ENCODE data around the gene NOTCH3.

NOTCH3 gene

DNA sequence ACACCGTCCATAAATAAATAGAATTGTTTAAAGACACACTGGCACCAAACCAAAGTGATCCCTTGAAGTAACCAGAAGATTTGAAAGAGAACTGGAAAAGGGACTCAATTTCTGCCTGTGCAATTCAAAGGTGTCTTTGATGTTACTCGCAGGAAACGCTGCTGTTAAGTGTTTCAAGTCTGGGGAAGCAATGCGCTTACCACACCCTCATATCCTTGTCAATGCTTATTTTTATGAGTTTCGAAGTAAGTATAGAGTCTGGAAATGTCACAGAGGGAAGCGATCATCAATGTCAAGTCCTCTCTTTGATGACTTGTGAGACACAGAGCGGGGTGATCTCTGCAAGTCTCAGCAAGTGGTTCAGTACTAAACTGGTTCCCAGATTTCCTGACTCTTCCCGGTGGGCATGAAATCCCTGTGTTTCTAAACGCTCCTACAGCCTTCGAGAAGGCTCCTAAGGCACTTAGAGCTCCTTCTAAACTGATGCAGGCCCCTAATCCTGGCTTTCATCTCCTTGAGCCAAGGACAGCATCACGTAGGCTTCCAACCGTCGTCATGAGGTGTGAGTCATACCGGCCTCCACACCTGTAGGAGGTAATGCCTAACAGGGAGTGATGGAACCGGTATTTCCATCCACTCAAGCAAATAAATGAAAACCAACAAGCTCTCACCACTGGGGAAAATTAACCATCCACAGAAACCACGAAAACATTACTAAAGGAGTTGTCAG is 70.8 kb downstream of the NOTCH3 start:
- Mint-ChIP-seq H3K4me1 (no peaks in the 10 kb centered on the region), H3K27me3 (peaks cover 26% of the 10 kb centered on the region), H3K36me3 (no peaks in the 10 kb centered on the region), H3K4me3 (no peak overlapping the region), H3K27ac (no peak overlapping the region), H3K9me3 (no peaks in the 10 kb centered on the region)
- ATAC-seq = no peak

DNA sequence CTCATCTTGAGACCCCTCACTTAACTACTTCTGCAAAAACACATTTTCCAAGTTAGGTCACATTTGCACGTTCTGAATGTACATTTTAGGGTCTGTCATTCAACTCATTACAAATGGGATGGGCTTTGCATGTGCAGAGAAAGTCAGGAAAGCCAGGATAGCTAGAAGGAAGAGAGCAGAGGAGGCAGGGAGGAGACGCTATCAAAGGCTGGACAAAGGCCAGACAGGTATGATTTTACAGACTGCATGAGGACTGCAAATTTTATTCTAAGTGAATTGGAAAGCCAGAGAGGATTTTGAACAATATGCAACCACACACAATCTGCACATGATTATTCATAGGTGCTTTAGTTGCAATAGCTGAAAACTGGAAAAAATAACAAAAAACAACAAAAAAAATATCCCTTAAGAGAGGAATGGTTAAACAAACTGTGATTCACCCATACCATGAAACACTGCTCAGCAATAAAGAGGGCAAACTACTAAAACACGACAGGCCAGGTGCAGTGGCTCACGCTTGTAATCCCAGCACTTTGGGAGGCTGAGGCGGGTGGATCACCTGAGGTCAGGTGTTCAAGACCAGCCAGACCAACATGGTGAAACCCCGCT is 72.5 kb downstream of the NOTCH3 start:
- H3K27me3 Mint-ChIP-seq = peaks cover 26% of the 10 kb centered on the region
- H3K27ac Mint-ChIP-seq = no peak overlapping the region
- no peak overlapping the region for H3K4me3 Mint-ChIP-seq
- H3K36me3 Mint-ChIP-seq = peaks cover 1% of the 10 kb centered on the region
- ATAC-seq = no peak
- no peaks in the 10 kb centered on the region for H3K9me3 Mint-ChIP-seq
- H3K4me1 Mint-ChIP-seq = peaks cover 11% of the 10 kb centered on the region

DNA sequence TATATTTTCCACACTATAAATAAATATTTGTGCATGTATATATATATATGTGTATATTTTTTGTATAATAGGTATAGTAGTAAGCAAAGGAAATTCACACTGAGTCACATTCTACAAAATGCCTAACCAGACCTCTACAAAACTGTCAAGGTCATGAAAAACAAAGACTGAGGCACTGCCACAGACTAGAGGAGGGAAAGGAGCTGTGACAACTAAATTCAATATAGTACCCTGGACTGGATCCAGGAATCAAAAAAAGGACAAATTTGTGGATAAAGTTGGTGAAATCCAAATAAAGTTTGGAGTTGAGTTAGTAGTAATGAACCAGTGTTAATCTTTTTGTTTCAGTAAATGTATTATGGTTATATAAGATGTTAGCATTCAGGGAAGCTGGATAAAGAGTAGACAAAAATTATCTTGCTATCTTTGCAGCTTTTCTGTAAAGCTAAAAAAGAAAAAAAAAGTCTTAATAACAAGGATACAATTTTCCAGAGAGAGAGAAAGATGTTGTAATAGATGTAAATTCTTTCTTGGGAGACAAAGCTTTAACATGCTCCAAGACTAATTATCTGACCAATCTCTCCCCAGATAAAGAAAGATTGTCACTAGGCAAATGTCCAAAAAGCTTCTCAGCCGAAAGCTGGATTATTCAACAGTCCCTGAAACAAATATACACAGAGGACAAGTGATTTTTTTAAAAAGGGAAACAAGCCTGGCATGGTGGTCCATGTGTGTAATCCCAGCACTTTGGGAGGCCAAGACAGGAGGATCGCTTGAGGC is 74.5 kb downstream of the NOTCH3 start:
- no peaks in the 10 kb centered on the region for H3K9me3 Mint-ChIP-seq
- H3K4me1 Mint-ChIP-seq = peaks cover 11% of the 10 kb centered on the region
- peak overlapping the region; percentile 96 for H3K27ac Mint-ChIP-seq
- no peak for ATAC-seq
- peaks cover 17% of the 10 kb centered on the region for H3K36me3 Mint-ChIP-seq
- H3K4me3 Mint-ChIP-seq = no peak overlapping the region
- H3K27me3 Mint-ChIP-seq = peaks cover 17% of the 10 kb centered on the region

DNA sequence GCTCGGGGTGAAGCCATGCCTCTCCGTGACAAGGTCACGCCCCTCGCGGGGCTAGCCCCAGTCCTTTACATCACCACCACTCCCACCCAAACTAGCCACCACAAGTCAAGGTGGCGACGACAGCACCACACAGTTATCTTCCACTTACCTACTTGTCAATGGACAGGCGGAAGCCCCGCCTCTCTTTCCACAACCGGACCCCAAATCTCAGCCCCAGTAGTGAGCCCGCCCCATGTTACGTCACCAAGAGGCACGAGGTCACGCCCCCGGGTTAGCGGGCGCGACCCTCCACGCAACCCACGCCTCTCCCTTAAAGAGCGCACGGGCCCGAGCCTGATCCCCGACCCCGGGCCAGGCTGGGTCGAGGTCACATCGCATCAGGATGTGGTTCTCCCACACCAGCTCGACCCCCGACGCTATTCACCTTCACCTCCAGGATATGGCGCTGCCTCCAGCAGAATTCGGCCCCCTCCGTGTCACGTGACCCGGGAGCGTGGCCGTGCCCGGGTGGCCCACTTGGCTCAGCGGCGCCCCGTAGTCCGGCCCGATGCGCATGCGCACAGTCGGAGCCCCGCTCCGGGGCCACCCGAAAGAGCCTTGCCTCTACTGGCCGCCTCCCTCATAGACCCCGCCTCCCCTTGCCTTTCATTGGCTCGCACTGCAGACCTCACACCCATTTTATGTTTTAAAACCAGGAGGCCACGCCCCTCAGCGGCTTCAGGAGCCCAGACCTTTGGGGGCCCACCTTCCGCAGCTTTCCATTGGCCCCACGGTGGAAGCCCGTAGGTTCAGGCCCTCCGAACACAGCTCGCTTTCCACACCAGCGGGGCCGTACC is 75.3 kb downstream of the NOTCH3 start:
- Mint-ChIP-seq H3K4me1 (peaks cover 11% of the 10 kb centered on the region), H3K27me3 (peaks cover 17% of the 10 kb centered on the region), H3K4me3 (peak overlapping the region; percentile 84), H3K9me3 (no peaks in the 10 kb centered on the region), H3K36me3 (peaks cover 26% of the 10 kb centered on the region), H3K27ac (peak overlapping the region; percentile 96)
- peak; percentile 97 for ATAC-seq

DNA sequence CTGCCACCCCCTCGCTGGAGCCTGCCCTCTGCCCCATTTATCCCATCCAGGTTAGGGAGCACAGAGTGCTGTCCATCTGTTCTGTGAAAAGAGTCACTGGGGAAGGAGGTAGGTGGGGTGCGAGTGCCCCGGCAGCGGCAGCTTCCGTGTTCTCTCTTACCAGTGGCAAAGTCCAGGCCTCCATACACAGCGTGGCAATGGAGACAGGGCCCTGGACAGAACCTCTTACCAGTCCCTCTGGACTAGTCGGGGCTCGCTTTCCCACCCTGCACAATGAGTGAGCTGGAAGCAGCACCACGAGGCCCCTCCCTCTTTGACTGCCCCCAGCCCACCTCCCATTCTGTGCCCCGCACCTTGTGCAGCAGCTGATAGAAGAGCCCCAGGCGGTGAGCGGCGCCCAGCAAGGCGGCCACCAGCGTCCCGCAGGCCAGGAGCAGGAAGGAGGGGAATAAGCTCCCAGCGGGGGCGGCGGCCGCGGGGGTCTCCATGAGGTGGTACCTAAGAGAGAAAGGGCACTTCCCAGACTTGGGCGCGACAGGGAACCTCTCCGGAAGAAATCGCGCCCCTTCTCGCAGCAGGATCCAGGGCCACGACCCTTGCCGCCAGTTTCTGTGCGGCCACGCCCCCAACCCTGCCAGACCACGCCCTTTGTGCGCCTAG is 76.1 kb downstream of the NOTCH3 start:
- Mint-ChIP-seq H3K4me3 (peak overlapping the region; percentile 84), H3K27ac (peak overlapping the region; percentile 96), H3K9me3 (no peaks in the 10 kb centered on the region), H3K36me3 (peaks cover 33% of the 10 kb centered on the region), H3K27me3 (peaks cover 17% of the 10 kb centered on the region), H3K4me1 (peaks cover 11% of the 10 kb centered on the region)
- no peak for ATAC-seq

DNA sequence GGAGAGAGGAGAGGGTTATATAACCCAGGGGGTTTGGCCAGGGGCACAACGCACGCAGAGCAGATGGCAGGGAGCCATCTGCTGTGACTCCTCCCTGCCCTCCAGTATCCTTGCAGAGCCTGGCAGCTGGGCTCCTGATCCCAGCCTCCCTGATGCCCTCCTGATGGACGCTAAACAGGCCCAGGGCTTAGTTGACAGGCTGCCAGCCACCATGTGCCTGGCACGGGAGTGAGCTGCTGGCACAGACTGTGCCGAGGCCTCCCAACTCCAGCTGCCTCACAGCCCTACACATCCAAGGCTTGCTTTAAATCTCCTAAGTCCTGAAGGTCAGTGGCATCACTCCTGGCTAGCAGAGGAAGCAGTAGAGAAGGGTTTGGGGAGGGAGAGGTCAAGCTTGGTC is 76.9 kb downstream of the NOTCH3 start:
- Mint-ChIP-seq H3K36me3 (peaks cover 41% of the 10 kb centered on the region), H3K4me1 (peaks cover 11% of the 10 kb centered on the region), H3K4me3 (peak overlapping the region; percentile 84), H3K9me3 (no peaks in the 10 kb centered on the region), H3K27ac (peak overlapping the region; percentile 96), H3K27me3 (peaks cover 12% of the 10 kb centered on the region)
- no peak for ATAC-seq

DNA sequence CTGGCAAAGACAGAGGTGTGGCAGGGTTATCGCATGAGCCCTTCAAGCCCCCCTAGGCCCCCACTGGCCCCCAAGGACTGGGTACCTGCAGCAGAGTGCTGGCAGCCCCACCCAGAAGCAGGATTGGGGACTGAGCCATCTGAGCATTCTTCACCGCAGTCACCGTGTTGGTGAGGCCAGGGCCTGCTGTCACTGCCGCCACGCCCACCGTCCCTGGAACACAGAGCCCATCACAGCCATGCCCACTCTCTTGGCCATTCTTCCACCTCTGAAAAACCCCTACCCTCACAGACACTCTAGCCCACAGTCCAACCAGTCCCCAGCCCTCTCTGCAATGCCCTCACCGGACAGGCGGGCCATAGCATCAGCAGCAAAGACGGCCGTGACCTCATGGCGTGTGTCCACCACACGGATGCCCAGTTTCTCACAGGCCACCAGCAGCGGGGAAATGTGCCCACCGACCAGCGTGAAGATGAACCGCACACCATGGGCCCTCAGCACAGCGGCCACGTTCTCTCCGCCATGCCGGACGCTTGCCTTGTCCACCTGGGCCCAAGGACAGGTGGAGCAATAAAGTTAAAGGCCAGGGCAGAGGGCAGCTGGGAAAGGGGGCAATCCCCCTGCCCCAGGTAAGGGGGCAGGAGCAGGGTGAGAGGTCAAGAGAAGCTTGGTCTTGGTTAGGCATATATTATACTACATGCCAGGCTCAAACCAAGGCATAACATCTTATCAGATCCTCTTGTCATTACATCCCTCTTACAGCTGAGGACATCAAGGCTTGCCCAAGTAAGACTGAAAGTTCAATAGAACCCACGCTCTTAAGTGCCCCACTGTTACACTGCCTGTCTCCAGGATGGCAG is 77.5 kb downstream of the NOTCH3 start:
- no peak overlapping the region for H3K27ac Mint-ChIP-seq
- peaks cover 11% of the 10 kb centered on the region for H3K4me1 Mint-ChIP-seq
- H3K9me3 Mint-ChIP-seq = no peaks in the 10 kb centered on the region
- H3K4me3 Mint-ChIP-seq = peak overlapping the region; percentile 19
- ATAC-seq = no peak
- H3K36me3 Mint-ChIP-seq = peaks cover 48% of the 10 kb centered on the region
- peaks cover 5% of the 10 kb centered on the region for H3K27me3 Mint-ChIP-seq

DNA sequence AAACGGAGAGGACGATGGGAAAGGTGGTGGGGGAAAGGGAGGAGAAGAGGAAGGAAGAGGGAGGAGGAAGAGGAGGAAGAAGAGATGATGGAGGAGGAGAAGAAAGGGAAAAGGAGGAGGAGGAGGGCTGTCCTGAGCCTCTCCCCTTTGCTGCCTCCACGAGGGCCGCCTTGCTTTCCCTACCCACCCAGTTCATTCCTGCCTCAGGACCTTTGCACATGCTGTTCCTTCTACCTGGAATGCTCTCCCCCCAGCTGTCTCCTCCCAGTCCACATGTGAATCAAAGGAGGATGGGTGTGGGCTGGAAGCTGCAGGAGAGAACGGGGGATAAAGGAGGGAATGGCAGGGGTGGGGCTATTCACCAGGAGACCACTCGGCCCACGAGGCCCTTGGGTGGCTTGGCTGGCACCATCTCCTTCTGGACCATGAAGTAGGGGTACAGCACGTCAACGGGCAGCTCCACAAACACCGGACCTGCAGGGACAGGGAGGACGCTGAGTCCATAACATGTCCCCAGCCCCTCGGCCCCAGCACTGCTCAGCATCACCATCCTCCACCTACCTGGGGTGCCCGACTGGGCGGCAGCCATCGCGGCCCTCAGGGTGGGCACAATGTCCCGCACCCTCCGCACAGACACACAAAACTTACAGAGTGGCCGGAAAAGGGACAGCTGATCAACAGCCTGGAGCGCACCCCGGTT is 78.3 kb downstream of the NOTCH3 start:
- H3K36me3 Mint-ChIP-seq = peaks cover 55% of the 10 kb centered on the region
- no peaks in the 10 kb centered on the region for H3K27me3 Mint-ChIP-seq
- H3K4me3 Mint-ChIP-seq = no peak overlapping the region
- H3K4me1 Mint-ChIP-seq = peaks cover 11% of the 10 kb centered on the region
- ATAC-seq = no peak
- H3K9me3 Mint-ChIP-seq = no peaks in the 10 kb centered on the region
- no peak overlapping the region for H3K27ac Mint-ChIP-seq

DNA sequence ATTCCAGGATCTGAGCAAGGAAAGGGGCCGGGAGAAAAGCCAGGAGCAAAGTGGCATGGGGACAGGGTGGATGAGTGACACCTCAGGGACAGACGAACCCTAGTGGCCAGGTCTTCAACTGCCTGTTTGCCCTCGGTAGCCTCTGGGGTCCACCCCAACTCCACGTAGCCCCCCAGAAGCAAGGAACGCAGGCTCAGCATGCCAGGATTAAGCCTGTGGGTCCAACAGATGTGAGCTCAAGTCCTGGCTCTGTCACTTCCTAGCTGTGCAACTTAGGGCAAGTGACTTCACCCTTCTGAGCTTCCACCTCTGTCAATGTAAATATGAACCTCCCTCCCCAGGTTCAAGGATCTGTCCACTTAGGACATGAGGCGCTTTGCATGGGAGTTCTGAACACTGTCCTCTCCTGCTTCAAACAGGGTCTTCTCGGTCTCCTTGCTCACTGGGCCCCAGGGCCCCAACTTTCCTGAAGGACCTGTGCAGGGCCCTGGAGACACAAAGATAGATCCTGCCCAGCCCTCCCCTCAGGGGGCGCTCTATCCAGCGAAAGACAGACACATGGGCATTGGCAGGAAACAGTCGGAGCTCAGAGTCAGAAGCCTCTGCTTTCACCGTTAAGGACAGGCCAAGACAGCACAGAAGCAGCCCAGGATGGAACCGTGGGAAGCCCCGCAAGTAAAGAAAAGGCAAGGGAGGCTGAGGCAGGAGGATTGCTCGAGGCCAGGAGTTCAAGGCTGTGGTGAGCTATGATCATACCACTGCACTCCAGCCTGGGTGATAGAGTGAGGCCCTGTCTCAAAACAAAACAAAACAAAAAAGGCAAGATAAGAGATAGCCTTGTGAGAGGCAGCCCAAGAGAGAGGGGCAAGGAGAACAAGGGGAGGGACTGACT is 80.4 kb downstream of the NOTCH3 start:
- Mint-ChIP-seq H3K4me3 (no peak overlapping the region), H3K9me3 (no peaks in the 10 kb centered on the region), H3K4me1 (peaks cover 11% of the 10 kb centered on the region), H3K36me3 (peaks cover 69% of the 10 kb centered on the region), H3K27me3 (no peaks in the 10 kb centered on the region), H3K27ac (no peak overlapping the region)
- ATAC-seq = no peak

DNA sequence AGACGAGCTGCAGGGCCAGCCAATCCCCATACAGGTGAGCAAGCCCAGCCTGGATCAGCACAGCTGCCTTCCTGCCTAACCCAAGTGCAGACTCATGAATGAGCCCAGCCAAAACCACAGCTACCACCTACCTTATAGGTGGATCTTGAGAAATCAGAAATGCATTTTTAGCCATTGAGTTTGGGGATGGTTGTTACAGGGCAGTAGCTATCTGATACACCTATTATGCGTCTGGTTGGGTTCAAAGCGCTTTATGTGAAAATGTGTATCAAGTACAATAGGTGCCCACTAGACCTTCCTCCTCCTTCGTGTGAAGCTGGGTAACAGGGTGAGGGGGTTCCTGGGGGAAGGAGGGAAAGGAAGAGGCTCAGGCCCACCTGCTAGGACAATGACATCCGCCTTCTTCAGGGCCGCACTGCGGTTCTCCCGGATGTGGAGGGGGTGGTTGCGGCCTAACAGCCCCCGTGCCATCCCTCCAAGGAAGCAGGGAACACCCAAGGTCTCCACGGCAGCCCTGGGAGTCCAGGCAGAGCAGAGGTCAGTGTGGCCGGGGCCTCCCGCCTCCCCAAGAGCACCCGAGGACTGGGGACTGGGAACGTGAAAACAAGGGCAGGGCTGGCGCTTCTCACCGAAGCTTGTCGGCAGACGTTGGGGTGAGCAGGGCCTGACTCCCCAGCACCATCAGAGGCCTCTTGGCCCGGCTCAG is 81.9 kb downstream of the NOTCH3 start:
- Mint-ChIP-seq H3K4me1 (peaks cover 3% of the 10 kb centered on the region), H3K27me3 (no peaks in the 10 kb centered on the region), H3K36me3 (peaks cover 84% of the 10 kb centered on the region), H3K9me3 (no peaks in the 10 kb centered on the region), H3K27ac (no peak overlapping the region), H3K4me3 (no peak overlapping the region)
- no peak for ATAC-seq

DNA sequence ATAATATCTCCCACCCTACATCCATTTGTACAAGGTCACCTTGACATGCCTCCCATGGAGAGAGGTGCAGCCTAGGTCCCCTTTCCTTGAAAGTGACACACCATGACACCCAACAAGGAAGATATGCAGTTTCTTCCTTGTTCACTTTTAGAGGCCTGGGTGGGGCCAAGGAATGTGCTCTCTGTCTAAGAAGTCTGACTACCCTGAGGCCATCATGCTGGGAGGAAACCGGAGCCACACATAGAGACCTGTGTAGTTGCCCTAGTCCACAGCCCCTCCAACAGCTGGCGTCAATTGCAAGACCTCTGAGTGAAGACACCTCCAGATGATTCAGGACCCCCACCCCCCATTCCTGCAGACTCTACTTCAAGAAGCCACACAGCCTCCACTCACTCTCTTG is 82.5 kb downstream of the NOTCH3 start:
- Mint-ChIP-seq H3K27me3 (no peaks in the 10 kb centered on the region), H3K9me3 (no peaks in the 10 kb centered on the region), H3K4me1 (no peaks in the 10 kb centered on the region), H3K4me3 (no peak overlapping the region), H3K36me3 (peaks cover 83% of the 10 kb centered on the region), H3K27ac (no peak overlapping the region)
- ATAC-seq = no peak

DNA sequence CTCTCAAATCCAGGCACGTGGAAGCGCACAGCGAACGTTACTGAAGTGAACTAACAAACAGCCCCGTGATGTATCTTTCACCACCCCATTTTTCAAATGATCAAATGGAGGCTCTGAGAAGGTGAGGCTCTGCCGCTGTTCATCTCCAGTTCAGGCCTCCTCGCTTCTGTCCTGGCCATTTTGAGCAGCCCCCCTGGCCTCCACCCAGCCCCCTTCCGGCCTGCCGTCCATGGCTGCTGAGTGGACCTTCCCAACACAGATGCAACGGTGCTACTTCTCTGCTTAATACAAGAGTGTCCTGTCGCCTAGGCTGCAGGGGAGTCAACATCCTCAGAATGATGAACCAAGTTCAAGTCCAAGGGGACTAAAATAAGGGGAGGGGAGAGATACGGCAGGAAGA is 83.9 kb downstream of the NOTCH3 start:
- Mint-ChIP-seq H3K9me3 (no peaks in the 10 kb centered on the region), H3K36me3 (peaks cover 73% of the 10 kb centered on the region), H3K27me3 (no peaks in the 10 kb centered on the region), H3K27ac (no peak overlapping the region), H3K4me1 (no peaks in the 10 kb centered on the region), H3K4me3 (no peak overlapping the region)
- no peak for ATAC-seq
